ENCODE data around the gene TMEM217.

The TMEM217 gene

GRCh38 chr6:37177935-37178517, 79.9 kb downstream of the TMEM217 start:
- no peak for DNase-seq

GRCh38 chr6:37177077-37177934, 80.6 kb downstream of the TMEM217 start:
- DNase-seq: peak in 1 of 14 donors; percentile 11

GRCh38 chr6:37176268-37177076, 81.5 kb downstream of the TMEM217 start:
- DNase-seq: no peak

GRCh38 chr6:37175332-37176267, 82.3 kb downstream of the TMEM217 start:
- no peak for DNase-seq

DNA sequence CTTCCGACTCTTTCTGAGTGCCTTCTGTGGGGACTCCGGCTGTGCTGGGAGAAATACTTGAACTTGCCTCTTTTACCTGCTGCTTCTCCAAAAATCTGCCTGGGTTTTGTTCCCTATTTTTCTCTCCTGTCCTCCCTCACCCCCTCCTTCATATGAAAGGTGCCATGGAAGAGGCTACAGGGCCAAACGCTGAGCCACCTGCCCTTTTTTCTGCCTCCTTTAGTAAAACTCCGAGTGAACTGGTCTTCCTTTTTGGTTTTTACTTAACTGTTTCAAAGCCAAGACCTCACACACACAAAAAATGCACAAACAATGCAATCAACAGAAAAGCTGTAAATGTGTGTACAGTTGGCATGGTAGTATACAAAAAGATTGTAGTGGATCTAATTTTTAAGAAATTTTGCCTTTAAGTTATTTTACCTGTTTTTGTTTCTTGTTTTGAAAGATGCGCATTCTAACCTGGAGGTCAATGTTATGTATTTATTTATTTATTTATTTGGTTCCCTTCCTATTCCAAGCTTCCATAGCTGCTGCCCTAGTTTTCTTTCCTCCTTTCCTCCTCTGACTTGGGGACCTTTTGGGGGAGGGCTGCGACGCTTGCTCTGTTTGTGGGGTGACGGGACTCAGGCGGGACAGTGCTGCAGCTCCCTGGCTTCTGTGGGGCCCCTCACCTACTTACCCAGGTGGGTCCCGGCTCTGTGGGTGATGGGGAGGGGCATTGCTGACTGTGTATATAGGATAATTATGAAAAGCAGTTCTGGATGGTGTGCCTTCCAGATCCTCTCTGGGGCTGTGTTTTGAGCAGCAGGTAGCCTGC, 83.2 kb downstream of the TMEM217 start:
- DNase-seq: no peak

DNA sequence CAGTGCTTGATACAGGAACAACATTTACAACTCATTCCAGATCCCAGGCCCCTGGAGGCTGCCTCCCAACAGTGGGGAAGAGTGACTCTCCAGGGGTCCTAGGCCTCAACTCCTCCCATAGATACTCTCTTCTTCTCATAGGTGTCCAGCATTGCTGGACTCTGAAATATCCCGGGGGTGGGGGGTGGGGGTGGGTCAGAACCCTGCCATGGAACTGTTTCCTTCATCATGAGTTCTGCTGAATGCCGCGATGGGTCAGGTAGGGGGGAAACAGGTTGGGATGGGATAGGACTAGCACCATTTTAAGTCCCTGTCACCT, 83.8 kb downstream of the TMEM217 start:
- DNase-seq: no peak

DNA sequence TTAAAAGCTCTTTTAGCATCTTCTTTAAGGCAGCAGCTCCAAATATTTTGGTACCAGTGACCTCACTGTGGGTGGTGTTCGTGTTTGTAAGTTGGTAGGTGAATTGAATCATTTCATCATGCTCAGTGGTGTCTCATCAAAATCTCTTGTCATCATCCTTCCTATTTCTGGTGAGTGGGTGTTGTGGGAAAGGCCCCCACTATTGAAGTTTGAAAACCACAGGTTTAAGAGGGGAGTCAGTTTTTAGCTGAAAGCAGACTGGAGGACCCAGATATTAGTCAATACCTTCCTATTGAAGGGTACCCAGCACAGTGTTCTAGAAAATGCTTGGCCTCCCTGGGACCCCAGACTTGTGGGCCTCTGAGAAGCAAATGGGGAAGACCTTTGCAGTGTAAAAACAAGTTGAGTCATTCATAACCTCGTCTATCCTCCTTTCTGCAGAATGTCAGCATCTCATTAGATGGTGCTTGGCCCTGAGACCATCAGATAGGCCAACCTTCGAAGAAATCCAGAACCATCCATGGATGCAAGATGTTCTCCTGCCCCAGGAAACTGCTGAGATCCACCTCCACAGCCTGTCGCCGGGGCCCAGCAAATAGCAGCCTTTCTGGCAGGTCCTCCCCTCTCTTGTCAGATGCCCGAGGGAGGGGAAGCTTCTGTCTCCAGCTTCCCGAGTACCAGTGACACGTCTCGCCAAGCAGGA, 84.3 kb downstream of the TMEM217 start:
- DNase-seq: no peak

DNA sequence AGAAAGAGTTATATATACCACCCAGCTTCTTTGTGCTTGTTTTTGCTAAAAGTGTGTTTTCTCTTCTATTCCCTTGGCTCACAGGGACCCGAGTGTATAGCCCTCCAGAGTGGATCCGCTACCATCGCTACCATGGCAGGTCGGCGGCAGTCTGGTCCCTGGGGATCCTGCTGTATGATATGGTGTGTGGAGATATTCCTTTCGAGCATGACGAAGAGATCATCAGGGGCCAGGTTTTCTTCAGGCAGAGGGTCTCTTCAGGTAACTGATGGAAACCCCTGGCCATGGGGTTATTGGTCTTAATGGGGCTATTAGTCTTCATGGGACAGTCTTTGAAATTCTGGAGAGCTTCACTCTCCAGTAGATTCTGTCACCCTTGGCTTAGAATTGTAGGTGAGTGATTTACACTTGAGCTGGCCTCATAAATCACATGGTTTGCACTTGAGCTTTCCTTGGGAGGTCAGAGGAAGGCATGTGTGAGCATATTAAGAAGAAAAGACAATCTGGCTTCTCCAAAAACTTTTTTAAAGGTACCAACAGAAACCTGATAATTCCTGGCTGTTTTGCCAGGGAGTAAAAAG, 84.9 kb downstream of the TMEM217 start:
- no peak for DNase-seq

DNA sequence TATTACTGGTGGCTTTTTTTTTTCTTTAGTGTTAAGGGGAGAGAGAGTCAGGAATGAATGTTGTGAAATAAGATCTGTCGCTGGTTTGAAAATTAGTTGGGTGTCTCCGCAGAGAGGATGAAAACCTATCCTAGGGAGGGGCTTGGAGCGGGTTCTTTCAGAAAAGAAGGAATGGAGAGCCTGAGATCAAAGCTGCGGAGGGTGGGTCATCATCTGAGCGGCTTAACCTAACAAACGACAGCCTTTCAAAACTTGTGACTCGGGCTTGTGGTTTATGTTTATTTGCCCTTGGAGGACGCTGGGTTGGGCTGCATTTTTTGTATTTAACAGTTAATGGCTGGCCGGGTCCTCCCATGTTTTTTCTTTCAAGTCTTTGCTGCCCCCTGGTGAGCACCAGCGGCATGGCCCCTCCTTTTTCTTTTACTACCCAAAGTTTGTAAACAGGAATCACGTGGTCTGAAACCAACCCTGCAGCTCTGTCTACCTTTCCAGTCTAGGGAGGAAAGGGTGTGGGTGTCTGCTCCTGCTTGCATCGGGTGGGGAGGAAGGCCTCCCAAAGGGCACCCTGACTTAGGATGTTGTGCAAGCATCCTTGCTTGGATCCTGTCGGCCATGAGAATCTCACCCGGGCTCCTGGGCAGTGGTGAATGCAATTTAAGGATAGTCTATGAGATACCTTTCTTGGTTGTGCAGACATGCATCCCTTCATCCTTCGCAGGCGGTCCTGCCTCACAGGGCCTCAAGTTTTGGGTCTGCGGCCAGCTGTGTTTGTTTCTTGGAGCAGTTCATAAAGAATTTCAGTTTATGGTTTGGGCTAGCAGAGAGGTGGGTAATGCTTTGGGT, 85.8 kb downstream of the TMEM217 start:
- peak in 13 of 14 donors; percentile 34 to 92 (median 82) for DNase-seq

- DNase-seq: peak in 12 of 14 donors; percentile 22 to 77 (median 53)
These were observed 86.6 kb downstream of the TMEM217 start for GRCh38 chr6:37171201-37171969.

DNA sequence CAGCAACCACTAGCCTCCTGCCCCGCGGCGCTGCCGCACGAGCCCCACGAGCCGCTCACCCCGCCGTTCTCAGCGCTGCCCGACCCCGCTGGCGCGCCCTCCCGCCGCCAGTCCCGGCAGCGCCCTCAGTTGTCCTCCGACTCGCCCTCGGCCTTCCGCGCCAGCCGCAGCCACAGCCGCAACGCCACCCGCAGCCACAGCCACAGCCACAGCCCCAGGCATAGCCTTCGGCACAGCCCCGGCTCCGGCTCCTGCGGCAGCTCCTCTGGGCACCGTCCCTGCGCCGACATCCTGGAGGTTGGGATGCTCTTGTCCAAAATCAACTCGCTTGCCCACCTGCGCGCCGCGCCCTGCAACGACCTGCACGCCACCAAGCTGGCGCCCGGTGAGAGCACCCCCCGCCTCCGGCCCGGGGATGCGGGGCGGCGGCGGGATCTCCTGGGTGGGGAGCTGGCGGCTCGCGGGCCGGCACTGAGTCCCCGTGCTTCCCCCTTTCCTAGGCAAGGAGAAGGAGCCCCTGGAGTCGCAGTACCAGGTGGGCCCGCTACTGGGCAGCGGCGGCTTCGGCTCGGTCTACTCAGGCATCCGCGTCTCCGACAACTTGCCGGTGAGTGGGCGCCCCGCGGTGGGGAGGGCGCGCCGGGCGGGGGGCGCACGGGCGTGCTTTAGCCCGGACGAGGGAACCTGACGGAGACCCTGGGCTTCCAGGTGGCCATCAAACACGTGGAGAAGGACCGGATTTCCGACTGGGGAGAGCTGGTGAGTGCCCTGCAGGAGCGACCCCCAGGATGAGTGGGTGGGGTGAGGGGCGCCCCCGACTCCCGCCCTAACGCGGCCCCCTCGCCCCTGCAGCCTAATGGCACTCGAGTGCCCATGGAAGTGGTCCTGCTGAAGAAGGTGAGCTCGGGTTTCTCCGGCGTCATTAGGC, 87.4 kb downstream of the TMEM217 start:
- peak in 9 of 14 donors; percentile 48 to 84 (median 59) for DNase-seq

GRCh38 chr6:37169496-37170272, 88.3 kb downstream of the TMEM217 start, which contains the start of gene PIM1:
PIM1 (plus strand) TSS chr6:37170152; CDS start chr6:37170576, 424 bp downstream.
- peak; percentile 85 to 99 (median 94) for DNase-seq

- peak in 6 of 14 donors; percentile 48 to 70 (median 59) for DNase-seq
These were observed 89.0 kb downstream of the TMEM217 start for GRCh38 chr6:37168811-37169495.

GRCh38 chr6:37168163-37168758, 89.7 kb downstream of the TMEM217 start:
- no peak for DNase-seq

DNA sequence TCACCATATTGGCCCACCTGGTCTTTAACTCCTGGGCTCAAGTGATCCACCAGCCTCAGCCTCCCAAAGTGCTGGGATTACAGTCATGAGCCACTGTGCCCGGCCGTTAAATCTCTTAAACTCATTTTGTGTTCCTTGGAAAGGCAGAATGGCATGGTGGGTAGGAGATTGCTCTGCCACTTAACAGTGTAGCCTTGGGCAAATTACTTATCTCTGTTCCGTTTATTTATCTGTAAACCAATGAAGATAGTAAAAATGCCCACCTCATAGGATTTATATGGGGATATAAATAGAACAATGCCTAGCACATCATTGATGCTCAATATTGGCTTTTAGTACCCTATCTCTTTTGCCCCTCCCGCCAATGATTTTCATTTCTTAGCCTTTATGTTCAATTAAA, 95.2 kb downstream of the TMEM217 start:
- DNase-seq: no peak
